Measurements from ENCODE around the gene SRPK2. TPM values are rescaled to one million over a fixed set of nuclear protein-coding genes. Genes with fewer than 3 reads are reported as not detected.

Gene SRPK2
- total and polyA plus RNA-seq, 3 donors from 2014 or later = 181 to 293 (median 226) TPM

GRCh38 chr7:105067691-105068090, 321.0 kb downstream of the SRPK2 start:
- H3K36me3 ChIP-seq (ENCODE audit: low read depth, missing control alignments) = no peaks in the 10 kb centered on the region
- H3K27me3 ChIP-seq = no peaks in the 10 kb centered on the region
- H3K4me3 ChIP-seq = no peak overlapping the region
- 92 to 94% methylated on average over 5 of the region's 5 CpGs for WGBS, 2 donors
- no peak for DNase-seq
- no peaks in the 10 kb centered on the region for H3K9me3 ChIP-seq
- no peak for TF ChIP-seq CTCF (IDR thresholded peaks at IDR 0.05)
- intact Hi-C loops (cut with DNase I; ENCODE audit: low total_unique reads) = no loop called here
- H3K27ac ChIP-seq = no peak overlapping the region
- H3K4me1 ChIP-seq = no peaks in the 10 kb centered on the region

Small RNA genes lying within 50 kb of the gene (small RNA-seq; reads per million reads assigned to genes)
- gene AC005070.2 (0 reads per million in 2 donors), gene RNU6-1322P (0 reads per million in 2 donors)

Other genes with a start within 250 kb of the SRPK2 start
- 10 to 100 TPM; 10.6 to 18.0 TPM for gene PUS7, start 133.3 kb upstream of the SRPK2 start, total RNA-seq
- gene PUS7, start 133.3 kb upstream of the SRPK2 start, polyA plus RNA-seq (ENCODE audit: insufficient read depth, low read depth, low replicate concordance) = 8.7 TPM
- 10 to 100 TPM; 17.0 to 29.4 TPM for gene RINT1, start 143.3 kb upstream of the SRPK2 start, total RNA-seq
- gene RINT1, start 143.3 kb upstream of the SRPK2 start, polyA plus RNA-seq (ENCODE audit: insufficient read depth, low read depth, low replicate concordance) = 21.1 TPM
- gene EFCAB10, start 192.6 kb upstream of the SRPK2 start, total RNA-seq = 1 to 10 TPM; 6.9 to 9.8 TPM
- gene EFCAB10, start 192.6 kb upstream of the SRPK2 start, polyA plus RNA-seq (ENCODE audit: insufficient read depth, low read depth, low replicate concordance) = 50.9 TPM

Data from testis (tissue), 3 donors.